Measurements from ENCODE around the gene GALK2.

- TF ChIP-seq CTCF (IDR thresholded peaks at IDR 0.05; ENCODE audit: control extremely low read depth in 1 of 3, insufficient read depth in 1 of 3, low read depth in 1 of 3, low read length in 3 of 3) (no peak), BRCA1 (IDR thresholded peaks at IDR 0.05; ENCODE audit: low read depth, low read length) (no peak), POLR2AphosphoS5 (IDR thresholded peaks at IDR 0.05; ENCODE audit: low read depth, low read length) (no peak), TBP (IDR thresholded peaks at IDR 0.05; ENCODE audit: low read depth, low read length) (no peak), RAD21 (IDR thresholded peaks at IDR 0.05 in 1 of 2, conservative IDR thresholded peaks at IDR 0.05 in 1 of 2; ENCODE audit: low read depth in 2 of 2, low read length in 2 of 2) (no peak), CHD2 (IDR thresholded peaks at IDR 0.05; ENCODE audit: low read length) (no peak), HDAC6 (IDR thresholded peaks at IDR 0.05; ENCODE audit: low read depth, low read length) (no peak), POLR2A (IDR thresholded peaks at IDR 0.05; ENCODE audit: control extremely low read depth in 1 of 2, low read depth in 2 of 2, low read length in 2 of 2) (no peak)
These were observed 118.3 kb downstream of the GALK2 start for GRCh38 chr15:49288391-49288790.

Measured in H1 (cell line).